ENCODE results near the gene MEX3D. TPM values are rescaled to one million over a fixed set of nuclear protein-coding genes. Genes with fewer than 3 reads are reported as not detected.

The MEX3D gene
- total and polyA plus RNA-seq, 2 of the 4 experiments (the other 2 are of a cell fraction), result 9.1 to 9.6 TPM

GRCh38 chr19:1507192-1507660 is 60.9 kb downstream of the MEX3D start:
- DNase-seq (no peak), ATAC-seq (ENCODE audit: low read depth) (no peak)
- peak overlapping the region; percentile 37 for H3K4me2 ChIP-seq (ENCODE audit: low read depth, low read length)
- peak overlapping the region; percentile 43 for H2BK5ac ChIP-seq (ENCODE audit: low read depth, low read length, poor library complexity, severe bottlenecking)
- peak overlapping the region; percentile 98 for H2AFZ ChIP-seq (replicated peaks; ENCODE audit: low read length, poor library complexity)
- no peak overlapping the region for H3K14ac ChIP-seq (replicated peaks; ENCODE audit: low read depth, low read length)
- peak overlapping the region in 1 of 2 experiments; percentile 86; a peak in 2 of 4 replicates for H4K8ac ChIP-seq (ENCODE audit: low read depth in 2 of 2, low read length in 2 of 2)
- TF ChIP-seq RFX5 (IDR thresholded peaks at IDR 0.05; ENCODE audit: low read depth, low read length), result no peak
- no peak for TF ChIP-seq RCOR1 (IDR thresholded peaks at IDR 0.05; ENCODE audit: insufficient replicate concordance, low read length)
- TF ChIP-seq ELK1 (IDR thresholded peaks at IDR 0.05; ENCODE audit: borderline replicate concordance, low read depth, low read length), result no peak
- no peak for TF ChIP-seq SMC3 (IDR thresholded peaks at IDR 0.05; ENCODE audit: low read depth, low read length)
- TF ChIP-seq NFE2L2 (IDR thresholded peaks at IDR 0.05; ENCODE audit: low read depth, low read length), result no peak
- H2BK20ac ChIP-seq (ENCODE audit: low read depth, low read length), result no peak overlapping the region
- no peak overlapping the region for H2BK15ac ChIP-seq (ENCODE audit: low read depth, low read length)
- H3K56ac ChIP-seq (ENCODE audit: extremely low read depth, insufficient read depth, low read length), result no peak overlapping the region
- peaks cover 3% of the 10 kb centered on the region; the same call in 1 of the 2 replicates for H3K27me3 ChIP-seq (ENCODE audit: control insufficient read depth, insufficient read depth, low read length)
- H4K91ac ChIP-seq (ENCODE audit: insufficient read depth, low read depth, low read length), result peak overlapping the region; percentile 45; the same call in 1 of the 2 replicates
- peak overlapping the region; percentile 48 for H3K4ac ChIP-seq (ENCODE audit: low read depth, low read length)
- H4K5ac ChIP-seq (ENCODE audit: low read depth, low read length), result peak overlapping the region; percentile 37
- H3K9me1 ChIP-seq (ENCODE audit: insufficient read depth, low read length), result no peaks in the 10 kb centered on the region; the same call in 1 of the 2 replicates
- 0 out of 2 replicates have a peak overlapping the region, but pooled peaks have one; percentile 8 for H3K27ac ChIP-seq (ENCODE audit: insufficient read depth, low read length)
- WGBS, 2 experiments (ENCODE audit: extremely low coverage in 2 of 2, insufficient read length in 1 of 2), result 87% methylated on average over 12 of the region's 23 CpGs; no CpG with 5 or more reads in 1 of the 2 experiments
- H3K18ac ChIP-seq (ENCODE audit: low read depth, low read length), result no peak overlapping the region
- no TSS peak for BruUV-seq (replicated peaks)
- H3K4me1 ChIP-seq (ENCODE audit: control insufficient read depth, insufficient read depth, low read length), result peaks cover 7% of the 10 kb centered on the region
- peaks cover 13% of the 10 kb centered on the region for H3K36me3 ChIP-seq (ENCODE audit: control insufficient read depth, insufficient read depth, low read length)
- ChIA-PET CTCF (no interaction called here), POLR2A (ENCODE audit: unreplicated experiment) (no interaction called here)
- peak overlapping the region; percentile 74; the same call in 1 of the 2 replicates for H2AK5ac ChIP-seq (ENCODE audit: low read depth, low read length)
- H2BK120ac ChIP-seq (ENCODE audit: low read depth, low read length), result no peak overlapping the region
- no peaks in the 10 kb centered on the region; the same call in 1 of the 2 replicates for H4K20me1 ChIP-seq (ENCODE audit: insufficient read depth, low read length)
- H2AK9ac ChIP-seq (replicated peaks; ENCODE audit: low read depth, low read length, poor library complexity), result peak overlapping the region; percentile 90
- H3K9me3 ChIP-seq (ENCODE audit: control insufficient read depth, insufficient read depth, low read length), result no peaks in the 10 kb centered on the region
- H3K4me3 ChIP-seq (ENCODE audit: insufficient read depth, low read depth, low read length), result no peak overlapping the region
- no peak overlapping the region for H3K23ac ChIP-seq (ENCODE audit: low read depth, low read length)
- intact Hi-C loops (cut with micrococcal nuclease) (no loop called here), in situ Hi-C loops (cut with MboI; ENCODE audit: low sequenced_read_pairs) (no loop called here), dilution Hi-C loops (cut with HindIII; ENCODE audit: low sequenced_read_pairs, unreplicated experiment) (no loop called here)
- H3K9ac ChIP-seq (ENCODE audit: low read depth, low read length), result no peak overlapping the region
- peaks cover 4 to 9% of the 10 kb centered on the region in 2 experiments; a peak in 1 of 4 replicates for H3K79me1 ChIP-seq (ENCODE audit: low read depth in 1 of 2, low read length in 2 of 2)

All from IMR-90 (cell line).